PC-3 (cell line): Measurements from ENCODE around the gene AUTS2.

ENCODE experiments used
- CTCF ChIP-seq: fragments of 300-600 bp; sonication (generic); conservative IDR thresholded peaks from 2 replicates; pipeline ENCODE4 v1.5.1; 2017; ENCODE audit warnings: antibody characterized with exemption, low read depth, mild to moderate bottlenecking, low read length
- EZH2phosphoT487 ChIP-seq: fragments of 300-600 bp; sonication (generic); IDR thresholded peaks from 2 replicates; pipeline ENCODE4 v1.6.1; 2018; ENCODE audit warnings: mild to moderate bottlenecking, antibody characterized with exemption, low read length, borderline replicate concordance

GRCh38 chr7:70693686-70694433 is 1095.6 kb downstream of the AUTS2 start:
- TF ChIP-seq CTCF (no peak), EZH2phosphoT487 (no peak)
